HEK293T (cell line): ENCODE measurements around the gene MYRFL.

Experiments
- BHLHE40 ChIP-seq: fragments of 450-650 bp; IDR thresholded peaks from 2 replicates; pipeline ENCODE4 v1.6.1; 2016; ENCODE audit warnings: mild to moderate bottlenecking, moderate library complexity, borderline replicate concordance
- CTBP1 ChIP-seq: fragments of 450-650 bp; IDR thresholded peaks from 2 replicates; pipeline ENCODE4 v1.6.1; 2016; ENCODE audit warnings: borderline replicate concordance
- ELF4 ChIP-seq: fragments of 450-650 bp; IDR thresholded peaks from 2 replicates; pipeline ENCODE4 v1.6.1; 2017; ENCODE audit warnings: antibody characterized with exemption
- FOXA1 ChIP-seq: fragments of 450-650 bp; IDR thresholded peaks from 2 replicates; pipeline ENCODE4 v1.6.1; 2016; ENCODE audit warnings: mild to moderate bottlenecking
- FOXK2 ChIP-seq: fragments of 450-650 bp; IDR thresholded peaks from 2 replicates; pipeline ENCODE4 v1.6.1; 2016; ENCODE audit warnings: mild to moderate bottlenecking
- FOXM1 ChIP-seq: fragments of 450-650 bp; IDR thresholded peaks from 2 replicates; pipeline ENCODE4 v1.6.1; 2017; ENCODE audit warnings: mild to moderate bottlenecking, borderline replicate concordance
- HDGF ChIP-seq: fragments of 450-650 bp; IDR thresholded peaks from 2 replicates; pipeline ENCODE4 v1.6.1; 2017; ENCODE audit warnings: antibody characterized with exemption, borderline replicate concordance
- LEF1 ChIP-seq: fragments of 450-650 bp; IDR thresholded peaks from 2 replicates; pipeline ENCODE4 v1.6.1; 2017; ENCODE audit warnings: mild to moderate bottlenecking, borderline replicate concordance
- NFRKB ChIP-seq: fragments of 450-650 bp; IDR thresholded peaks from 2 replicates; pipeline ENCODE4 v1.6.1; 2016; ENCODE audit warnings: mild to moderate bottlenecking, moderate library complexity
- PKNOX1 ChIP-seq: fragments of 450-650 bp; IDR thresholded peaks from 2 replicates; pipeline ENCODE4 v1.6.1; 2016
- SP1 ChIP-seq: fragments of 450-650 bp; IDR thresholded peaks from 2 replicates; pipeline ENCODE4 v1.6.1; 2017
- SUZ12 ChIP-seq: fragments of 450-650 bp; IDR thresholded peaks from 2 replicates; pipeline ENCODE4 v1.6.1; 2016; ENCODE audit warnings: mild to moderate bottlenecking
- TARDBP ChIP-seq: fragments of 450-650 bp; IDR thresholded peaks from 2 replicates; pipeline ENCODE4 v1.6.1; 2016
- ZNF384 ChIP-seq: fragments of 450-650 bp; IDR thresholded peaks from 2 replicates; pipeline ENCODE4 v1.6.1; 2016

GRCh38 chr12:69934011-69934410 lies 109.0 kb downstream of the MYRFL start:
- TF ChIP-seq BHLHE40 (no peak), SUZ12 (no peak), LEF1 (no peak), ELF4 (no peak), ZNF384 (no peak), PKNOX1 (no peak), TARDBP (no peak), FOXK2 (no peak), FOXM1 (no peak), SP1 (no peak), CTBP1 (no peak), NFRKB (no peak), FOXA1 (no peak), HDGF (no peak)
